GM12878 (cell line): ENCODE data around the gene PARP6. TPM values are rescaled to one million over a fixed set of nuclear protein-coding genes. Genes with fewer than 3 reads are reported as not detected.

Experiments
- CEBPZ ChIP-seq: fragments of 150-350 bp; IDR thresholded peaks from 2 replicates; pipeline ENCODE4 v1.6.1; 2016; ENCODE audit warnings: low read depth, low read length
- CREM ChIP-seq: IDR thresholded peaks from 2 replicates; pipeline ENCODE4 v1.6.1; 2014; ENCODE audit warnings: antibody characterized with exemption, low read depth
- EGR1 ChIP-seq, 2 experiments: IDR thresholded peaks; 1 replicate in 1 of 2; 2 replicates in 1 of 2; pipeline ENCODE4 v1.6.1; 2011 to 2012; ENCODE audit warnings: low read depth in 2 of 2, low read length in 2 of 2, borderline replicate concordance in 1 of 2, mild to moderate bottlenecking in 1 of 2, moderate library complexity in 1 of 2
- ETV6 ChIP-seq, 2 experiments: fragments of 450-650 bp in 1 of 2; IDR thresholded peaks in 1 of 2; conservative IDR thresholded peaks in 1 of 2; 2 replicates each; pipeline ENCODE4 v1.6.1; 2014; ENCODE audit warnings: antibody characterized with exemption in 1 of 2, borderline replicate concordance in 1 of 2, low read depth in 1 of 2, mild to moderate bottlenecking in 1 of 2, moderate library complexity in 1 of 2
- HCFC1 ChIP-seq: fragments of 150-350 bp; IDR thresholded peaks from 2 replicates; pipeline ENCODE4 v1.6.1; 2014; ENCODE audit warnings: low read length
- HDAC6 ChIP-seq: fragments of 200-600 bp; sonication (generic); IDR thresholded peaks from one replicate; pipeline ENCODE4 v1.8.0; 2017; ENCODE audit warnings: antibody characterized with exemption; ENCODE audit not compliant: unreplicated experiment
- IRF3 ChIP-seq: fragments of 450-650 bp; IDR thresholded peaks from 2 replicates; pipeline ENCODE4 v1.6.1; 2014; ENCODE audit warnings: mild to moderate bottlenecking
- POLR2AphosphoS2 ChIP-seq: IDR thresholded peaks from 2 replicates; pipeline ENCODE4 v1.6.1; 2011; ENCODE audit warnings: low read depth, mild to moderate bottlenecking, low read length, improper control_type of control experiment, moderate library complexity
- REST ChIP-seq: IDR thresholded peaks from 2 replicates; pipeline ENCODE4 v1.6.1; 2012; ENCODE audit warnings: mild to moderate bottlenecking, low read depth, low read length
- SREBF1 ChIP-seq: IDR thresholded peaks from 2 replicates; pipeline ENCODE4 v1.6.1; 2012; ENCODE audit warnings: mild to moderate bottlenecking, low read length
- SRF ChIP-seq, 2 experiments: IDR thresholded peaks; 2 replicates each; pipeline ENCODE4 v1.6.1; 2011; ENCODE audit warnings: low read depth in 2 of 2, low read length in 2 of 2, mild to moderate bottlenecking in 1 of 2, moderate library complexity in 1 of 2
- SUZ12 ChIP-seq: fragments of 200-600 bp; sonication (generic); IDR thresholded peaks from one replicate; pipeline ENCODE4 v1.6.1; 2018; ENCODE audit warnings: antibody characterized with exemption, mild to moderate bottlenecking; ENCODE audit not compliant: unreplicated experiment
- YBX1 ChIP-seq: fragments of 450-650 bp; IDR thresholded peaks from 2 replicates; pipeline ENCODE4 v1.6.1; 2016; ENCODE audit warnings: antibody characterized with exemption
- ZNF274 ChIP-seq: IDR thresholded peaks from one replicate; pipeline ENCODE4 v1.8.0; 2011; ENCODE audit not compliant: insufficient read length, insufficient read depth
- ZZZ3 ChIP-seq: IDR thresholded peaks from 2 replicates; pipeline ENCODE4 v1.6.1; 2011; ENCODE audit warnings: low read depth; ENCODE audit not compliant: control insufficient read depth, insufficient read length
- polyA plus RNA-seq, 11 experiments: library from polyadenylated mRNA; depleted of rRNA in 4 of 11; unstranded in 6 of 11; stranded (reverse) in 5 of 11; fragments of >200 nt; fragmentation: Nextera tagmentation in 4 of 11; fragmentation: Illumina TruSeq in 1 of 11; extraction: Ambion mirVana in 4 of 11; extraction: Trizol in 1 of 11; gene quantifications; 1 replicate in 1 of 11; 2 replicates in 10 of 11; pipeline versions ENCODE4 v1.2.1 to v1.2.3, GENCODE V29; 2011 to 2016; ENCODE audit warnings: inconsistent platforms in 2 of 11, missing spikeins in 2 of 11, low read depth in 1 of 11
- total RNA-seq, 4 experiments: library from RNA; depleted of rRNA in 3 of 4; stranded (reverse); fragments of >200 nt in 3 of 4; fragmentation: Illumina TruSeq in 1 of 4; extraction: Trizol in 1 of 4; gene quantifications; 2 replicates each; pipeline versions ENCODE4 v1.2.1 to v1.2.3, GENCODE V29; 2013 to 2021
- TF ChIP-seq, protein P1 (sequence below): fragments of 450-650 bp; formaldehyde crosslinking; IDR thresholded peaks from 2 replicates; pipeline ENCODE4 v1.4.0; 2022; ENCODE audit warnings: mild to moderate bottlenecking, moderate library complexity
- TF ChIP-seq, protein P2 (sequence below): IDR thresholded peaks from 2 replicates; pipeline ENCODE4 v1.6.1; 2011; ENCODE audit warnings: low read depth, mild to moderate bottlenecking, low read length, moderate library complexity, borderline replicate concordance; ENCODE audit errors: extremely low read depth

PARP6 gene
- total and polyA plus RNA-seq, 10 of the 15 experiments (the other 5 are each of a cell fraction or from before 2014, with no cell fraction given): 14.3 to 73.5 (median 26.9) TPM

GRCh38 chr15:72272213-72272996 is at the start of gene PARP6 (continued):
- peak; percentile 67 for TF ChIP-seq CREM
- no peak for TF ChIP-seq YBX1
- TF ChIP-seq REST: no peak
- TF ChIP-seq POLR2AphosphoS2: no peak; the same call in 1 of the 2 replicates
- TF ChIP-seq EGR1 (IDR thresholded peaks at IDR 0.05; ENCODE audit: borderline replicate concordance in 1 of 2, low read depth in 2 of 2, low read length in 2 of 2): peak; percentile 35 to 95
- no peak for TF ChIP-seq SRF (IDR thresholded peaks at IDR 0.05; ENCODE audit: low read depth in 2 of 2, low read length in 2 of 2)
- no peak for TF ChIP-seq ETV6 (conservative IDR thresholded peaks at IDR 0.05 in 1 of 2, IDR thresholded peaks at IDR 0.05 in 1 of 2; ENCODE audit: borderline replicate concordance in 1 of 2, low read depth in 1 of 2)
- no peak for TF ChIP-seq SREBF1
- TF ChIP-seq, protein P1, sequence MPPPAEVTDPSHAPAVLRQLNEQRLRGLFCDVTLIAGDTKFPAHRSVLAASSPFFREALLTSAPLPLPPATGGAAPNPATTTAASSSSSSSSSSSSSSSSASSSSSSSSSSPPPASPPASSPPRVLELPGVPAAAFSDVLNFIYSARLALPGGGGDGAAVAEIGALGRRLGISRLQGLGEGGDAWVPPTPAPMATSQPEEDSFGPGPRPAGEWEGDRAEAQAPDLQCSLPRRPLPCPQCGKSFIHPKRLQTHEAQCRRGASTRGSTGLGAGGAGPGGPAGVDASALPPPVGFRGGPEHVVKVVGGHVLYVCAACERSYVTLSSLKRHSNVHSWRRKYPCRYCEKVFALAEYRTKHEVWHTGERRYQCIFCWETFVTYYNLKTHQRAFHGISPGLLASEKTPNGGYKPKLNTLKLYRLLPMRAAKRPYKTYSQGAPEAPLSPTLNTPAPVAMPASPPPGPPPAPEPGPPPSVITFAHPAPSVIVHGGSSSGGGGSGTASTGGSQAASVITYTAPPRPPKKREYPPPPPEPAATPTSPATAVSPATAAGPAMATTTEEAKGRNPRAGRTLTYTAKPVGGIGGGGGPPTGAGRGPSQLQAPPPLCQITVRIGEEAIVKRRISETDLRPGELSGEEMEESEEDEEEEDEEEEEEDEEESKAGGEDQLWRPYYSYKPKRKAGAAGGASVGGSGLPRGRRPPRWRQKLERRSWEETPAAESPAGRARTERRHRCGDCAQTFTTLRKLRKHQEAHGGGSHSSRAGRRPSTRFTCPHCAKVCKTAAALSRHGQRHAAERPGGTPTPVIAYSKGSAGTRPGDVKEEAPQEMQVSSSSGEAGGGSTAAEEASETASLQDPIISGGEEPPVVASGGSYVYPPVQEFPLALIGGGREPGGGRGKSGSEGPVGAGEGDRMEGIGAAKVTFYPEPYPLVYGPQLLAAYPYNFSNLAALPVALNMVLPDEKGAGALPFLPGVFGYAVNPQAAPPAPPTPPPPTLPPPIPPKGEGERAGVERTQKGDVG (CRISPR knock-in tag): no peak
- TF ChIP-seq HCFC1: 0 out of 2 replicates have a peak, but pooled peaks have one; percentile 53
- TF ChIP-seq CEBPZ: no peak
- no peak for TF ChIP-seq SUZ12
- no peak for TF ChIP-seq HDAC6
- TF ChIP-seq, protein P2, sequence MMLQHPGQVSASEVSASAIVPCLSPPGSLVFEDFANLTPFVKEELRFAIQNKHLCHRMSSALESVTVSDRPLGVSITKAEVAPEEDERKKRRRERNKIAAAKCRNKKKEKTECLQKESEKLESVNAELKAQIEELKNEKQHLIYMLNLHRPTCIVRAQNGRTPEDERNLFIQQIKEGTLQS: peak; percentile 85; the same call in 1 of the 2 replicates
- no peak for TF ChIP-seq IRF3
- no peak for TF ChIP-seq ZZZ3
- no peak for TF ChIP-seq ZNF274
